H9 (cell line): ENCODE results near the gene ASCC3. TPM values are rescaled to one million over a fixed set of nuclear protein-coding genes. Genes with fewer than 3 reads are reported as not detected.
A peak's percentile ranks its signal among the peaks of the same experiment; 100 is the strongest.

Experiments
- DNase-seq: peaks from one replicate; pipeline ENCODE4 v3.0.0-alpha.2; 2017
- H2AFZ ChIP-seq: one replicate; pipeline ENCODE4 v1.6.1; 2013; ENCODE audit warnings: mild to moderate bottlenecking, low read length, control low read depth, moderate library complexity
- H2AK5ac ChIP-seq: 2 replicates; pipeline ENCODE4 v1.6.1; 2013; ENCODE audit warnings: low read length, control low read depth, mixed read lengths; ENCODE audit not compliant: insufficient read length
- H2BK120ac ChIP-seq: one replicate; pipeline ENCODE4 v1.6.1; 2013; ENCODE audit warnings: low read depth, mild to moderate bottlenecking, low read length, control low read depth, inconsistent platforms; ENCODE audit not compliant: poor library complexity, severe bottlenecking
- H2BK12ac ChIP-seq: 2 replicates; pipeline ENCODE4 v1.6.1; 2013; ENCODE audit warnings: low read length, control low read depth, mixed read lengths, low read depth; ENCODE audit not compliant: insufficient read length
- H2BK15ac ChIP-seq: 2 replicates; pipeline ENCODE4 v1.6.1; 2013; ENCODE audit warnings: low read depth, low read length, control low read depth
- H2BK20ac ChIP-seq: one replicate; pipeline ENCODE4 v1.6.1; 2013; ENCODE audit warnings: low read depth, mild to moderate bottlenecking, low read length, control low read depth, inconsistent platforms; ENCODE audit not compliant: poor library complexity, severe bottlenecking
- H2BK5ac ChIP-seq: 2 replicates; pipeline ENCODE4 v1.6.1; 2013; ENCODE audit warnings: low read length, control low read depth, mixed read lengths; ENCODE audit not compliant: insufficient read length
- H3K14ac ChIP-seq: 2 replicates; pipeline ENCODE4 v1.6.1; 2013; ENCODE audit warnings: low read length, control low read depth; ENCODE audit not compliant: insufficient read depth
- H3K18ac ChIP-seq: 2 replicates; pipeline ENCODE4 v1.6.1; 2013; ENCODE audit warnings: low read depth, mild to moderate bottlenecking, mixed read lengths, low read length, control low read depth; ENCODE audit not compliant: insufficient read length
- H3K23ac ChIP-seq: 2 replicates; pipeline ENCODE4 v1.6.1; 2013; ENCODE audit warnings: low read length, control low read depth, mixed read lengths, low read depth; ENCODE audit not compliant: insufficient read length
- H3K23me2 ChIP-seq: 2 replicates; pipeline ENCODE4 v1.6.1; 2013; ENCODE audit warnings: low read depth, mild to moderate bottlenecking, mixed read lengths, low read length, control low read depth; ENCODE audit not compliant: insufficient read length, poor library complexity, severe bottlenecking
- H3K27ac ChIP-seq: 2 replicates; pipeline ENCODE4 v1.5.1; 2013; ENCODE audit warnings: low read length, control low read depth, mixed read lengths, low read depth; ENCODE audit not compliant: insufficient read length
- H3K27me3 ChIP-seq: 2 replicates; pipeline ENCODE4 v1.6.1; 2013; ENCODE audit warnings: low read length, control low read depth, inconsistent platforms; ENCODE audit not compliant: insufficient read depth
- H3K4ac ChIP-seq: 2 replicates; pipeline ENCODE4 v1.6.1; 2013; ENCODE audit warnings: low read depth, mild to moderate bottlenecking, control low read depth, inconsistent platforms, low read length, moderate library complexity
- H3K4me1 ChIP-seq: 2 replicates; pipeline ENCODE4 v1.6.1; 2013; ENCODE audit warnings: low read length, control low read depth, inconsistent platforms; ENCODE audit not compliant: insufficient read depth
- H3K4me2 ChIP-seq: 2 replicates; pipeline ENCODE4 v1.6.1; 2013; ENCODE audit warnings: low read length, control low read depth, mixed read lengths; ENCODE audit not compliant: insufficient read length, insufficient read depth
- H3K56ac ChIP-seq: 2 replicates; pipeline ENCODE4 v1.6.1; 2013; ENCODE audit warnings: low read depth, mild to moderate bottlenecking, mixed read lengths, low read length, control low read depth; ENCODE audit not compliant: insufficient read length
- H3K79me1 ChIP-seq: 2 replicates; pipeline ENCODE4 v1.6.1; 2013; ENCODE audit warnings: low read depth, mild to moderate bottlenecking, moderate library complexity, low read length, control low read depth, inconsistent platforms; ENCODE audit not compliant: insufficient read depth, poor library complexity, severe bottlenecking
- H3K79me2 ChIP-seq: 2 replicates; pipeline ENCODE4 v1.6.1; 2013; ENCODE audit warnings: low read length, control low read depth, inconsistent platforms; ENCODE audit not compliant: insufficient read depth
- H3K9ac ChIP-seq: 2 replicates; pipeline ENCODE4 v1.6.1; 2013; ENCODE audit warnings: low read length, control low read depth, mixed read lengths; ENCODE audit not compliant: insufficient read length; ENCODE audit errors: extremely low read depth
- H3K9me3 ChIP-seq: one replicate; pipeline ENCODE4 v1.6.1; 2013; ENCODE audit warnings: low read depth, low read length, inconsistent platforms; ENCODE audit not compliant: control insufficient read depth
- H3T11ph ChIP-seq: one replicate; pipeline ENCODE4 v1.6.1; 2013; ENCODE audit warnings: mild to moderate bottlenecking, low read length, control low read depth, inconsistent platforms
- H4K20me1 ChIP-seq: one replicate; pipeline ENCODE4 v1.6.1; 2013; ENCODE audit not compliant: control insufficient read depth, insufficient read length, insufficient read depth
- H4K5ac ChIP-seq: 2 replicates; pipeline ENCODE4 v1.6.1; 2013; ENCODE audit warnings: low read depth, mild to moderate bottlenecking, mixed read lengths, low read length, control low read depth; ENCODE audit not compliant: insufficient read length
- H4K8ac ChIP-seq: replicated peaks from 2 replicates; pipeline ENCODE4 v1.6.1; 2013; ENCODE audit warnings: low read length, control low read depth, mixed read lengths, low read depth; ENCODE audit not compliant: insufficient read length
- H4K91ac ChIP-seq: 2 replicates; pipeline ENCODE4 v1.6.1; 2013; ENCODE audit warnings: low read depth, mild to moderate bottlenecking, moderate library complexity, mixed read lengths, low read length, control low read depth; ENCODE audit not compliant: insufficient read length
- H3K27ac Mint-ChIP-seq, 3 experiments: 2 replicates in 2 of 3; 3 replicates in 1 of 3; pipeline ENCODE4 v1.8.0; 2020 to 2021; ENCODE audit warnings: mixed read lengths in 3 of 3, mild to moderate bottlenecking in 1 of 3, moderate library complexity in 1 of 3
- H3K27me3 Mint-ChIP-seq: 2 replicates; pipeline ENCODE4 v1.8.0; 2021; ENCODE audit warnings: low read depth, mild to moderate bottlenecking, moderate library complexity, mixed read lengths
- H3K36me3 Mint-ChIP-seq, 3 experiments: 2 replicates in 2 of 3; 3 replicates in 1 of 3; pipeline ENCODE4 v1.8.0; 2020 to 2021; ENCODE audit warnings: low read depth in 3 of 3, mixed read lengths in 3 of 3; ENCODE audit not compliant: insufficient read depth in 1 of 3
- H3K4me1 Mint-ChIP-seq, 2 experiments: 2 replicates each; pipeline ENCODE4 v1.8.0; 2020; ENCODE audit warnings: mixed read lengths in 2 of 2
- H3K4me3 Mint-ChIP-seq, 2 experiments: 2 replicates in 1 of 2; 3 replicates in 1 of 2; pipeline ENCODE4 v1.8.0; 2020 to 2021; ENCODE audit warnings: mild to moderate bottlenecking in 2 of 2, mixed read lengths in 2 of 2, moderate library complexity in 1 of 2
- H3K9me3 Mint-ChIP-seq, 2 experiments: 2 replicates in 1 of 2; 3 replicates in 1 of 2; pipeline ENCODE4 v1.8.0; 2020; ENCODE audit warnings: mild to moderate bottlenecking in 2 of 2, mixed read lengths in 2 of 2, moderate library complexity in 1 of 2
- WGBS: extraction: QIAGEN DNeasy Blood & Tissue Kit; methylation state at CpG from one replicate; pipeline ENCODE4 v1.1.7; 2013; ENCODE audit warnings: missing lambda C conversion rate, low lambda C conversion rate, mixed read lengths; ENCODE audit not compliant: insufficient read length; ENCODE audit errors: extremely low coverage; 5-methylcytosine and 5-hydroxymethylcytosine counted together
- total RNA-seq: library from RNA; stranded (reverse); gene quantifications from 2 replicates; pipeline ENCODE4 v1.2.1, GENCODE V29; 2021
- TF ChIP-seq, protein P1 (sequence below): fragments of 200-600 bp; sonication (generic); conservative IDR thresholded peaks from 3 replicates; pipeline ENCODE4 v1.8.0; 2021; ENCODE audit warnings: antibody characterized with exemption, mild to moderate bottlenecking

ASCC3 gene
- total RNA-seq, 1 experiment from 2014 or later, result 63.8 TPM

DNA sequence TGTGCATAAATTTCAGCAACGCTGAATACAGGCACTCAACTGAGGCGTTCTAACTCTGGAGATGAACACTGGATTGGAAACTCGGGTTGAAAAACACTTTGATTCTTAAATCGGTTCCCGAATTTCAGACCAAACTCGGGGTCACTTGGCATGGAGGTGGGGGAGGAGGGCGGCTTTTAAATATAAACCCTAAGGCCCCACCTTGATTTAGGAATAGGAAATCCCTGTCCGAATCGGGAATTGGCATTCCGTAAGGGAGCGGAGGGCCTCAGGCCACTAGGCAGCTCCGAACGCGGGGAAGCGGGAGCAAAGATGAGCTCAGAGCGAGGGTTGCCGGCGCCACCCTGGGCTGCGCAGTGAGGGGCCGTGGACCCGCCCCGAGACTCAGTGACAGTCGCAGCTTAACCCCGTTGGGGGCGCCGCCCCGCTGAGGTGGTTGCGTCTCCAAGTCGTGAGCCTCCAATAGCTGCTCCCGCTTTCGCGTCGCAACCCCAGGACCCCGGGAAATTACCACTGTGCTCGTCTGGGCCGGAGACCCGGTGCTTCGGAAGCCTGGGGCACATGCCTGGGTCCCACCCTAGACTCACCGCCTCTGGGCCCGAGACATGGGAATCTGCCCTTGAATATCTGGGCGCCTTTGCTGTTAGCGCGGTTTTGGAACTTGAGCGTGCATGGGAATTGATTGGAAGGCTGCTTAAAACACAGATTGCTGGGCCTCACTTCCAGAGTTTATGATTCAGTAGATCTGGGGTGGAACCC lies 411.8 kb downstream of the ASCC3 start:
- Mint-ChIP-seq H3K4me1 (peaks cover 21 to 38% of the 10 kb centered on the region in 2 experiments), H3K4me3 (peak overlapping the region; percentile 10 to 55; a peak in 2 of 5 replicates), H3K36me3 (no peaks in the 10 kb centered on the region), H3K27me3 (no peaks in the 10 kb centered on the region; the same call in none of the 2 replicates), H3K27ac (no peak overlapping the region), H3K9me3 (peaks cover 0 to 2% of the 10 kb centered on the region in 2 experiments; a peak in 1 of 5 replicates)
- no peak overlapping the region for H4K5ac ChIP-seq
- H3K23ac ChIP-seq, result no peak overlapping the region
- H3K9me3 ChIP-seq, result no peaks in the 10 kb centered on the region
- H3K79me2 ChIP-seq, result no peaks in the 10 kb centered on the region
- H3T11ph ChIP-seq, result no peak overlapping the region
- no peaks in the 10 kb centered on the region for H3K79me1 ChIP-seq
- no peak overlapping the region for H2BK5ac ChIP-seq
- no peak overlapping the region for H3K56ac ChIP-seq
- no peak overlapping the region for H2BK12ac ChIP-seq
- H4K8ac ChIP-seq, result no peak overlapping the region
- no peak overlapping the region for H2BK15ac ChIP-seq
- TF ChIP-seq, protein P1, sequence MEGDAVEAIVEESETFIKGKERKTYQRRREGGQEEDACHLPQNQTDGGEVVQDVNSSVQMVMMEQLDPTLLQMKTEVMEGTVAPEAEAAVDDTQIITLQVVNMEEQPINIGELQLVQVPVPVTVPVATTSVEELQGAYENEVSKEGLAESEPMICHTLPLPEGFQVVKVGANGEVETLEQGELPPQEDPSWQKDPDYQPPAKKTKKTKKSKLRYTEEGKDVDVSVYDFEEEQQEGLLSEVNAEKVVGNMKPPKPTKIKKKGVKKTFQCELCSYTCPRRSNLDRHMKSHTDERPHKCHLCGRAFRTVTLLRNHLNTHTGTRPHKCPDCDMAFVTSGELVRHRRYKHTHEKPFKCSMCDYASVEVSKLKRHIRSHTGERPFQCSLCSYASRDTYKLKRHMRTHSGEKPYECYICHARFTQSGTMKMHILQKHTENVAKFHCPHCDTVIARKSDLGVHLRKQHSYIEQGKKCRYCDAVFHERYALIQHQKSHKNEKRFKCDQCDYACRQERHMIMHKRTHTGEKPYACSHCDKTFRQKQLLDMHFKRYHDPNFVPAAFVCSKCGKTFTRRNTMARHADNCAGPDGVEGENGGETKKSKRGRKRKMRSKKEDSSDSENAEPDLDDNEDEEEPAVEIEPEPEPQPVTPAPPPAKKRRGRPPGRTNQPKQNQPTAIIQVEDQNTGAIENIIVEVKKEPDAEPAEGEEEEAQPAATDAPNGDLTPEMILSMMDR, result no peak
- H4K91ac ChIP-seq, result no peak overlapping the region
- H3K9ac ChIP-seq, result no peak overlapping the region
- no peak overlapping the region for H2AFZ ChIP-seq
- peak; percentile 47 for DNase-seq
- H4K20me1 ChIP-seq, result peaks cover 3% of the 10 kb centered on the region
- H2BK20ac ChIP-seq, result no peak overlapping the region
- H3K14ac ChIP-seq, result no peak overlapping the region; the same call in 1 of the 2 replicates
- H3K27ac ChIP-seq, result no peak overlapping the region
- no peak overlapping the region for H3K18ac ChIP-seq
- no CpG with 5 or more reads among the region's 44 CpGs for WGBS
- no peak overlapping the region for H2AK5ac ChIP-seq
- H3K4ac ChIP-seq, result no peak overlapping the region
- H2BK120ac ChIP-seq, result no peak overlapping the region
- H3K27me3 ChIP-seq, result peaks cover 66% of the 10 kb centered on the region
- H3K4me1 ChIP-seq, result peaks cover 3% of the 10 kb centered on the region; the same call in 1 of the 2 replicates
- peaks cover 7% of the 10 kb centered on the region for H3K23me2 ChIP-seq
- peak overlapping the region; percentile 45 for H3K4me2 ChIP-seq
